ENCODE data around the gene RECQL5.
"Not testable (repeated sequence)": the region's sequence is repeated elsewhere in the genome, so short reads cannot be mapped to it uniquely, and the experiment has no call there.

Gene RECQL5

GRCh38 chr17:75645889-75646637 lies 20.9 kb downstream of the RECQL5 start:
- no peak for DNase-seq

DNA sequence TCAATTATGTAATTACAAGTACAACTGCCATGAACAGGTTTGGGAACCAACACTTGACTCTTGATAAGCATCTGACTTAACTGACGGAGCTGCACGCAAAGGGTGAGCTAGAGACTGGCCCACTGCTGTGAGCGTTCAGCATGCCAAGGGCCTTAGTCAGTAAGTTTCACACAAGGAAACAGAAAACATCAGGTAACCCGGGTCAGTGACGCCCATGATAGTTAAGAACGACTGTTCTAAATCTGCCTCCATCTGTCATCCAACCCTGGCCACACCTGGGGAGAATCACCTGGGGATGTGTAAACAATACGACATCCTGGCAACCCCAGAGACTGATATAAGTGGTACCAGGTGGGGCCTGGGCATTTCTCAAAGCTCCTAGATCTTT lies 21.5 kb downstream of the RECQL5 start:
- no peak for DNase-seq

- no peak for DNase-seq
These were observed 23.3 kb downstream of the RECQL5 start for GRCh38 chr17:75643643-75644017.

DNA sequence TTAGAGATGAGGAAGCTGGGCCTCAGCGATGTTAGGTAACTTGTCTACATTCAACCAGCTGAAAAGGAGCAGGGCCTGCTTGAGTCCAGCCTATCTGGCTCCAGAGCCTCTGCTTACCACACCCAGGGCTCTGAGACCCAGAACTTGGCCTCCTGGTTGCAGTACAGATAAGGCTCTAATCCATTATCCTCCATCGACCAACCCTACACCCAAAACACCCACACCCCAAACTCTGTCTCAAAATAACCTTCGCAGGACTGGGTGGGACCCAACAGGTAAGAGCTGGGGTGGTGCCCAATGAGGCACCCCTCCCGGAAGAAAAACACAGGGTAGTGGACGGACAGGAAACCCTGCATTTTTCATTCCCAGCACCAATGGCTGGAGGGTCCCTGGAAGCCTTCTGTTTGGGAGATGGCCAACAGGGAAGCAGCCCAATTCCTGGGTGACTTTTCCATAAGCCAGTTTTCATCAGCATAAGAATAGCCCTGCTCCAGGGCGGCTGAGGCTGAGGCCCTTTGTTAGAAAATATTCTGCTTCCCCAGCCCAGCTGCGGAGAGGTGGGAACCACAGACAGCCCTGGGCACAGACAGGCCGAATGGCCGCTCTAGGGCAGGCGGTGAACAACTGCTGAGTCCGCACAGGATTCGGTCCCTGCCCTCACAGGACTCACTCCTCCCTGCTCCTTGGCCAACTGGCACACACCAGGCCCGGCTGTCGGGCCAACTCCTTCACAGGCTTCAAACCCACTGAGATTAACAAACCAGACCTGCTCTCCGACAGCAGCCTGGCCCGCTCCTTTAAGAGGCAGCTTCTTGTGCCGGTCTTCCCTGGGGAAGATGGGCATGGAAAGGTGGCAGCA lies 23.9 kb downstream of the RECQL5 start:
- DNase-seq, result no peak

DNA sequence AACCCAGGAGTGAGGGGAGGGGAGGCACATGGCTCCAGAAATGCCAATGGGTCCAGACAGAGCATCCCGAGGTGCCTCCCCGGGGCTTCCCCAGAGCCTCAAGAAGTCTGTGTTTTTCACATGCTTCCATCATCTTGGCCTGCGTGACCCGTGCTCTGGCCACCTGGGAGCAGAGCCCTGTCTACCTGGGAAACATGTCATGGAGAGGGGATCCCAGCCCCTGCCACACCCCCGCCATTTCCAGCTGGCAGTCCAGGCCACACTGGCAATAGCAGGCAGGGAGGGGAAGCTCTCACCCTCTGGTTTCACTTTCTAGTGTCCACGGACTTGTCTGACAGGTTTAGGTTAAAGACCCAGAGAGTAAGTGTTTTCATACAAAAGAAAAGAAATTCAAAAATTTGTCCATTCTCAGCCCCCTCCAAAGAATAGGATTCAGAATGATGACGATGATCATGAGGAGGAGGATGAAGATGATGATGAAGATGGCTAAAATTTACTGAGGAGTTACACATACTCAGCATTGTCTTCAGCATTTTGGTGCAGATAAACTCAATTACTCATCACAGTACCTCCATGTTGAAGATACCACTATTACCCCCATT lies 24.7 kb downstream of the RECQL5 start:
- DNase-seq, result no peak

DNA sequence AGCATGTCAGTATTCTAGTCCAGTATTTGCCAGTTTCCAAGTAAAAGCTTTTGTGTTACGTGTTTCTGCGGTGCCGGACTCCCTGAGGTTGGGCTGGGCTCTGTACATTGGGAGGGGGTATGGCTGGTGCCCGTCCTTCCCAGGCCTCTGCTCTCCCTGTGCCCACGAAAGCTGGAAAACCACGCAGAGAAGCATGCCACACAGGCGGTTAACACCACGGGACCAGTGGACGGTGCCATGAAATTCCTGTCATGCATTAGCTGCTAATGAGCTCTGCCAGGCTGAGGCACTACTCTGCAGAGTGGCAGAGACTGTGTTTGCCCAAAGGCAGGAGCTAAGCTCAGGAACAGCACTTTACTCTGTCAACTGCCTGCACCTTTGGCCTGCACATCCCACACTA lies 25.6 kb downstream of the RECQL5 start:
- no peak for DNase-seq

- DNase-seq, result no peak
These were observed 26.3 kb downstream of the RECQL5 start for GRCh38 chr17:75640556-75641119.

GRCh38 chr17:75639771-75640555 lies 27.0 kb downstream of the RECQL5 start:
- DNase-seq, result no peak

- DNase-seq, result no peak
These were observed 27.6 kb downstream of the RECQL5 start for GRCh38 chr17:75639327-75639726.

GRCh38 chr17:75638893-75639292 lies 28.1 kb downstream of the RECQL5 start:
- no peak for DNase-seq

GRCh38 chr17:75638039-75638438 lies 28.9 kb downstream of the RECQL5 start:
- DNase-seq, result not testable (repeated sequence)

- DNase-seq, result no peak
These were observed 29.4 kb downstream of the RECQL5 start for GRCh38 chr17:75637551-75637950.

DNA sequence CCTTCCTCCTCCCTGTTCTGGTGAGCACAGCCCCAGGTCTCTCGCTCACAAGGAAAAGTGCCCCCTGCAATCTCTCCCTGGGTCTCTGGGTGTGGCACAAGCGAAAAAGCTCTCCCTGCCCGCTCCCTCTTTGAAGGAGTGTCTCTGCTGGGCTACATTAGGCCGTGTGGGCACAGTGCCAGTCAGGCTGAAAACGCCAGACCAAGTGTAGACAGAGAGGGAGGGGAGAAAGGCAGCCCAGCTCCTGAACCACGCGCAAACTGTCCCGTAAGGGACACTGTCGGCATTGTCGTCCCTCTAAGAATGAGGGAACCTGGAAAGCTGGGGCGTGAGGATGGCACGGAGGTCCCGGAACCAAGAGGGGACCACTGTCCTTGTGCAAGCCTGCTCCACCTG lies 29.8 kb downstream of the RECQL5 start:
- no peak for DNase-seq

DNA sequence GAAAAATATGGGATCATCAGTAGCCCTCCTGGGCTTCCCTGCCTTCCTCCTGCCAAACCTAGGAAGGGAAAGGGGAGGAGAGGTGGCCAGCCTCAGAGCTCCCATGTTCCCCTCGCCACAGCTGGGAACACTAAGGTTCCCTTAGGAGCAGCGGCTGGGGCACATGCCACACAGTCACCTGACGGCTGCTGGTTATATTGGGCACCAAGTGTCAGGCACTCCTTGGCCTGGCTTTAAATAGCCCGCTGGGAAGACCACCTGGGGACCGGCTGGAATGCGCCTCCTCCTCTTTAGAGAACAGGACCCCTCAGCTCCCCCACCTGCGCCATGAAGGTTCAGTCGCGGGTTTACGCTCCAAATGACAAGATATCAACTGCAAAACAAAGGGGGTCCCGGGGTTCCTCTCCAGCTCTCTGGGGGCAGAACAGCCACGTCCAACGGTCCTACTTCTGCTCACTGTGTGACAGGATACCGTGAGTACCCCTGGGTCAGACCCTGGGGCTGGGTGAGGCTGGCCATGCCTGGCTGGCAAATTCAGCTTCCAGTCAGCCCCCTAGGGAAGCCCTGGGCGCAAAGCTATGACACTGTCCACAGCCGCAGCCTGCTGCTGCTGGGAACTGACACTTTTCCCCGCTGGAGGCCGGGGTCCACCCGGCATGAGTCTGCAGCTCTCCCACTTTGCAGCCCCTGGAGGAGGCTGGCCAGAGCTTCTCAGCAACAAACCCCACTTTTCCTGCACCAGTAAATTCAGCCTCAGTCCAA lies 30.4 kb downstream of the RECQL5 start:
- no peak for DNase-seq

DNA sequence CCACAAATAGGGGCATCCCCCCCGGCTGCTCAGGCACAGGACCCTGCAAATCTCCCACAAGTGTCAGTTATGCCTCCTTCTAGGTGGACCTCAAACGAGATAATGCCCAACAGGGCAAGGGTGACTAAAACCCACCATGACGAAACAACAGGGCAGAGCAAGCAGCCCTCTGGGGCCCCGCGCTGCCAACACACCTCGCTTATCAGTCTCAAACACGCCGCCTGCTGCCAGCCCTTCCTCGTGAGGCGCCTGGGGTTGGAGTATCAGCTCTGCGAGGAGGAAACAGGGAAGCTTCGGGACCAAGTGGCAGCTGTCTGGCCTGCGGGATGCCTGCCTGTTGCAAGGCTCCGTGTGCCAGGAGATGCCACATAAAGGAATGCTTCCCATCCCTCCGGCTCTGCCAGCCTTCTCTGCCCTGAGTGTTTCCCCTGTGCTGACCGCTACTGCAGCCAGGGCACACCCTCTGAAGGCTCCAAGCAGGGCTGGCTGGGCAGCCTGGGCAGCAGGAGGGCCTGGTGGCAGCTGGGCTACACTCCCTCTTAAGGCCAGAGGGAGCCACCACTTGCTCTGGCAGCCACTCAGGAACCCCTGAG lies 31.2 kb downstream of the RECQL5 start:
- DNase-seq, result no peak

DNA sequence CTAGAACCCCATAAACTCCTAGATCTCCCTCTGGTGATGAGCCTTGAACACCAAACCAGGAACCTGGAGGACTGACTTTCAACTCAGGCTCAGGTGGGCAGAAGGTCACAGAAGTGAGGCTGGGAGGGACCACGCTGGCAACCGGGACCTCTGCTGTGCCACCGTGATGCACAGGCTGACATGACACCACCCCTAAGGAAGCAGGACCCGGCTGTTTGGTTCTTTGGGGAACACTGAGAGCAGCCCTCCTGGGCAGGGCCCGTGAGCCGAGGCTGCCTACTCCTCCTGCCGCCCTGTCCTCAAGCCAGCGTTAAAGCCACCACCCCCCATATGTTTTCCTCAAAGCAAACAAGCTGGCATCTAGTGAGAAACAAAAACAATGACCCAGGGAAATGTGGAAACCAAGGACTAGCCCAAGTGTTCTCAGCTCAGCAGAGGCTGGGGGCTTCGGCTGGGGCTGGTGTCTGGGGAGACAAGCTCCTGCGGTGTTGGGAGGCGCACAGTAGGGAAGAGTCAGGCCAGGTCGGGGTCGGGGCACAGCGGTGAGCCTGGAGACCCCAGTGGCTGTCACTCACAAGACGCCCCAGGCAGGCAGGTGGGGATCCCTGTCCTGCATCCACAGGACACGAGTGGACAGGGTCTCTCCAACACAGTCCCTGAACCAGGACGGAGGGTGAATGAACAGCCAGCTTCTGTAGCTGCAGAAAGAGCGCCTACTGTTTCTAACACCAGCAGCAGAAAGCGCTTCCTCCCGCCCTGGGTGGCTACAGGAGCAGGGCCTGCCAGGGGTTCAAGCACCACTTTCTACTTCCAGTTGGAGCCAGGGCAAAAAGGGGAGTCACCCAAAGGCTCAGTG lies 32.0 kb downstream of the RECQL5 start:
- no peak for DNase-seq

DNA sequence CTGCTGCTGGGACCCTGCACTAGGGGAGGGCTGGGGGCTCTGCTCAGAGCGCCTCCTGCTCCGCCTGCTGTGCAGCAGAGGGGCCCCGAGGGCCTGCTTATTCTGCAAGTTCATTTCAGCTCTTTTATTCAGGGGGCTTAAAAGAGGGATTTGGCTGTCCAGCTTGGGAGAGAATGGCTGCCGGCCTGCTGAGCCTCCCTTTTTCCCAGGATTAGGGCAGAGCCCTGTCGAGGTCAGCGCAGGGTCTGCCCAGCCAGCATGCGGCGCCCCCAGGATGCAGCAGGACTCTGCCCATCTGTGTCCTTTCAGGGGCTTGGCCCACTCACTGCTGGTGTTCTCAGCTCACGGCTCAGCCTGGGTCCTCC lies 32.6 kb downstream of the RECQL5 start:
- no peak for DNase-seq

GRCh38 chr17:75633486-75634375 lies 33.2 kb downstream of the RECQL5 start:
- peak; percentile 32 for DNase-seq

GRCh38 chr17:75632863-75633485 lies 34.0 kb downstream of the RECQL5 start, which contains the start of gene SMIM5:
Gene SMIM5, plus strand, starts transcription at chr17:75633434. Its CDS starts 6,768 bp downstream, at chr17:75640202.
- DNase-seq, result peak; percentile 75

All from activated T-cell treated with anti-CD3 and anti-CD28 coated beads for 4 hours (primary cell).